22Rv1 (cell line): ENCODE data around the gene CRADD.

ENCODE experiments used
- H3K27ac ChIP-seq: fragments of 450-650 bp; 2 replicates; pipeline ENCODE4 v1.5.1; 2017
- CTCF ChIP-seq: fragments of 450-650 bp; IDR thresholded peaks from 2 replicates; pipeline ENCODE4 v1.5.1; 2017; ENCODE audit warnings: mild to moderate bottlenecking
- ZFX ChIP-seq: fragments of 450-650 bp; IDR thresholded peaks from 2 replicates; pipeline ENCODE4 v1.6.1; 2017; ENCODE audit warnings: antibody characterized with exemption, borderline replicate concordance

Gene CRADD

DNA sequence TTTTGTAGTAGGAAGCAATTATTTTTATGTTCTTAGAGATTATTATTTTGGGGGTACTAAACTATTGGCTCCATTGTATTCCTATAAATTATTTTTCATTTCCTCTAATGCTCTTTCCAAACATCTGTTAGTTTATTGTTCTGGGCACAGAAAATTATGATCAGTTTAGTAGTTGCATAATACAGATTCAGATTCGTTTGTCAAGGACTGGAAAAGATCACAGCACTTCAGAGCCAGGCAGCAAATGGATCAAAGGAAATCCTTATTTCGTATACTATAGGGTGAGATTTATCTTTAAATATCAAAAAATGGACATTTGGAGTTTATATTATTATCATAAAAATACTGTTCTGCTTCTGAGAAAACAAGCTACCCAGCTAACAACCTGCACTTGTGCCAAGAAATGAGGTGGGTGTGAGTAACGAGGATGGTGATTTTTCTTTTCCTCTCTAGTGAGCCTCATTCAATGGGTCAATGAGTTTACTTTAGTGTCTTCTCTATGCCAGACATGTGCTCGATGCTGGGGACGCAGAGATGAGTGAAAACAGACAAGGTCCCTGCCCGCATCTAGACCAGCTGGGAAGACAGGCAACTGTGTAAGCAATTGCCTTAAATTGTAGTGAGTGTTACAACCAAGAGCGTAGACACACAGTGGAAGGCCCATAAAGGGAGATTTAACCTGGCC, 262.6 kb downstream of the CRADD start:
- TF ChIP-seq ZFX (no peak), CTCF (no peak)
- no peak overlapping the region for H3K27ac ChIP-seq

DNA sequence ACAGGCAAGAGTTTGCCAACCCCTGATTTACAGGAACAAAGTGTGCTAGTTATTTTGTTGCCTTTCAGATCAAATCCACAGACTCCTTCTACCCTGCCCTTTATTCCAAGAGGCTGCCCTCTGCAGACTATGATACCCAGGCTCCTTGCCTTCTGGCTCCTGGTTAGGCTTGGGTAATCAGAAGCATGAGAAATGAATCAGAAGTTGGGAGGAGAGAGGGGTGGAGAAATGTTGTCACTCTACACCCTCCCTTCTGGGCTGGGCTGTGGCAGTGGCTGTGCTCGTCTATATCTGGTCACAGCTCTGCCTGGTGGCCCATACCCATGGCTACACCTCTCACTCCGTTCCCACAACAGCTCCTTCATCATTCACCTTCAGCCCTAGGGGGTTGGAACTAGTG, 266.6 kb downstream of the CRADD start:
- H3K27ac ChIP-seq: no peak overlapping the region; the same call in 1 of the 2 replicates
- TF ChIP-seq CTCF (no peak), ZFX (no peak)

DNA sequence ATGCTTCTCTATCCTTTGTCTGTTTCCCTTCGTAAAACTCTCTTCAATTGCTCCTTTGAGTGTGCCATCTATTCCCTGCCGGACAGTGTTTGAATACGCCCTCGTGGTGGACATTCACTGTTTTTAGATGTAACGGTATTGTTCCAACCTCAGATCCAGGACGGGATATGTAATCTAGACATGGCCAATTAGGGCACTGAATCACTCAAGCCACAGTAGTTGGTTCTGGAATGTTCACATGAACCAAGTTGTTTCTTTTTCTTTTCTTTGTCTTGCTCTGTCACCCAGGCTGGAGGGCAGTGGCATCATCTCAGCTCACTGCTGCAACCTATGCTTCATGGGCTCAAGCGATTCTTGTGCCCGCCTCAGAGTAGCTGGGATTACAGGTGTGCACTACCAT, 267.0 kb downstream of the CRADD start:
- TF ChIP-seq CTCF (no peak), ZFX (no peak)
- no peak overlapping the region; the same call in 1 of the 2 replicates for H3K27ac ChIP-seq
